Measurements from ENCODE around the gene ERF.

Gene ERF

GRCh38 chr19:42242512-42243409, 12.2 kb downstream of the ERF start, which contains the start of gene GSK3A:
Gene GSK3A (minus strand): TSS chr19:42242602. CDS start chr19:42242465, 137 bp downstream.
- in situ Hi-C loops (cut with HindIII; ENCODE audit: low sequenced_read_pairs): no loop called here

GRCh38 chr19:42242069-42242511, 12.8 kb downstream of the ERF start:
- in situ Hi-C loops (cut with HindIII; ENCODE audit: low sequenced_read_pairs): no loop called here

GRCh38 chr19:42241279-42241678, 13.6 kb downstream of the ERF start:
- in situ Hi-C loops (cut with HindIII; ENCODE audit: low sequenced_read_pairs): no loop called here

- in situ Hi-C loops (cut with HindIII; ENCODE audit: low sequenced_read_pairs): no loop called here
These were observed 15.2 kb downstream of the ERF start for GRCh38 chr19:42239544-42240220.

- in situ Hi-C loops (cut with HindIII; ENCODE audit: low sequenced_read_pairs): no loop called here
These were observed 19.7 kb downstream of the ERF start for GRCh38 chr19:42235181-42235580.

- in situ Hi-C loops (cut with HindIII; ENCODE audit: low sequenced_read_pairs): loop anchor here (5.0 kb wide), 1 partner anchor 98 kb away; no protein-coding TSS in a partner anchor
These were observed 20.6 kb downstream of the ERF start for GRCh38 chr19:42234364-42234763.

- in situ Hi-C loops (cut with HindIII; ENCODE audit: low sequenced_read_pairs): loop anchor here (5.0 kb wide), 1 partner anchor 99 kb away; no protein-coding TSS in a partner anchor
These were observed 21.1 kb downstream of the ERF start for GRCh38 chr19:42233678-42234292.

GRCh38 chr19:42233106-42233505, 21.8 kb downstream of the ERF start:
- in situ Hi-C loops (cut with HindIII; ENCODE audit: low sequenced_read_pairs): loop anchor here (5.0 kb wide), 1 partner anchor 99 kb away; no protein-coding TSS in a partner anchor

GRCh38 chr19:42232435-42232834, 22.5 kb downstream of the ERF start:
- in situ Hi-C loops (cut with HindIII; ENCODE audit: low sequenced_read_pairs): loop anchor here (5.0 kb wide), 1 partner anchor 100 kb away; no protein-coding TSS in a partner anchor

GRCh38 chr19:42230571-42230970, 24.4 kb downstream of the ERF start:
- in situ Hi-C loops (cut with HindIII; ENCODE audit: low sequenced_read_pairs): loop anchor here (5.0 kb wide), 1 partner anchor 102 kb away; no protein-coding TSS in a partner anchor

GRCh38 chr19:42229855-42230351, 25.0 kb downstream of the ERF start:
- in situ Hi-C loops (cut with HindIII; ENCODE audit: low sequenced_read_pairs): loop anchor here (5.0 kb wide), 1 partner anchor 102 kb away; no protein-coding TSS in a partner anchor

GRCh38 chr19:42229301-42229854, 25.6 kb downstream of the ERF start:
- in situ Hi-C loops (cut with HindIII; ENCODE audit: low sequenced_read_pairs): no loop called here

GRCh38 chr19:42228641-42229040, 26.3 kb downstream of the ERF start:
- in situ Hi-C loops (cut with HindIII; ENCODE audit: low sequenced_read_pairs): no loop called here

- in situ Hi-C loops (cut with HindIII; ENCODE audit: low sequenced_read_pairs): no loop called here
These were observed 28.0 kb downstream of the ERF start for GRCh38 chr19:42226886-42227285.

GRCh38 chr19:42225718-42226292, 29.1 kb downstream of the ERF start:
- in situ Hi-C loops (cut with HindIII; ENCODE audit: low sequenced_read_pairs): no loop called here

- in situ Hi-C loops (cut with HindIII; ENCODE audit: low sequenced_read_pairs): no loop called here
These were observed 29.8 kb downstream of the ERF start for GRCh38 chr19:42224940-42225717.

- in situ Hi-C loops (cut with HindIII; ENCODE audit: low sequenced_read_pairs): no loop called here
These were observed 34.2 kb downstream of the ERF start for GRCh38 chr19:42220751-42221097.

- in situ Hi-C loops (cut with HindIII; ENCODE audit: low sequenced_read_pairs): no loop called here
These were observed 34.8 kb downstream of the ERF start, which contains the start of gene ZNF526 for GRCh38 chr19:42219812-42220750. Gene ZNF526 (plus strand): TSS chr19:42220312. CDS start chr19:42224404, 4,092 bp downstream.
